B cell (primary cell): Measurements from ENCODE around the gene ASMT. TPM values are rescaled to one million over a fixed set of nuclear protein-coding genes. Genes with fewer than 3 reads are reported as not detected.

Experiments
- ATAC-seq: fragments of 200-7000 bp; cut with Tn5 transposase; one replicate; pipeline ENCODE4 v1.10.0; 2021; ENCODE audit warnings: low read depth, mild to moderate bottlenecking, moderate number of reproducible peaks, moderate library complexity
- CTCF ChIA-PET: fragments of 350-600 bp; sonication (Branson Sonifier 250); formaldehyde crosslinking; loops from one replicate; lab custom pipeline; 2021; ENCODE audit warnings: antibody characterized with exemption, inconsistent platforms; lab: Charles Lee
- POLR2A ChIA-PET: fragments of 350-600 bp; sonication (Branson Sonifier 250); formaldehyde crosslinking; loops from one replicate; lab custom pipeline; 2021; ENCODE audit warnings: antibody characterized with exemption; lab: Charles Lee
- DNase-seq: peaks from one replicate; pipeline ENCODE4 v3.0.0; 2013
- H2AFZ ChIP-seq: 2 replicates; pipeline ENCODE4 v1.6.1; 2012; ENCODE audit warnings: mild to moderate bottlenecking, low read depth, low read length; ENCODE audit not compliant: insufficient read depth, poor library complexity, severe bottlenecking
- H3K27ac ChIP-seq, 2 donors: 1 replicate in 1 of 2; 2 replicates in 1 of 2; pipeline ENCODE4 v1.5.1; 2012 to 2013; ENCODE audit warnings: low read length in 2 of 2, mild to moderate bottlenecking in 2 of 2, moderate library complexity in 1 of 2
- H3K27me3 ChIP-seq, 4 experiments: fragments of 200-600 bp in 1 of 4; sonication (generic) in 1 of 4; replicated peaks in 1 of 4; 1 replicate in 2 of 4; 2 replicates in 2 of 4; pipeline versions ENCODE4 v1.6.1 to v1.7.0; 2013 to 2016; ENCODE audit warnings: low read length in 3 of 4, mild to moderate bottlenecking in 2 of 4, mixed read lengths in 1 of 4, moderate library complexity in 1 of 4; ENCODE audit not compliant: insufficient read depth in 4 of 4, control insufficient read depth in 3 of 4; ENCODE audit errors: control extremely low read depth in 1 of 4
- H3K36me3 ChIP-seq, 2 experiments: replicated peaks in 1 of 2; 1 replicate in 1 of 2; 2 replicates in 1 of 2; pipeline versions ENCODE4 v1.6.1 to v1.7.1; 2013; ENCODE audit warnings: low read length in 1 of 2; ENCODE audit not compliant: insufficient read depth in 2 of 2, control insufficient read depth in 1 of 2; ENCODE audit errors: control extremely low read depth in 1 of 2, extremely low read depth in 1 of 2
- H3K4me1 ChIP-seq, 2 donors: fragments of 200-600 bp in 1 of 2; sonication (generic) in 1 of 2; 1 replicate in 1 of 2; 2 replicates in 1 of 2; pipeline versions ENCODE4 v1.5.1 to v1.6.1; 2013 to 2017; ENCODE audit warnings: low read length in 2 of 2; ENCODE audit not compliant: control insufficient read depth in 2 of 2, insufficient read depth in 2 of 2
- H3K4me2 ChIP-seq: replicated peaks from 2 replicates; pipeline ENCODE3; 2012; ENCODE audit warnings: mild to moderate bottlenecking, low read depth, low read length; ENCODE audit not compliant: poor library complexity, severe bottlenecking
- H3K4me3 ChIP-seq, 5 experiments: fragments of 200-600 bp in 1 of 5; sonication (generic) in 1 of 5; 1 replicate in 3 of 5; 2 replicates in 2 of 5; pipeline versions ENCODE4 v1.5.1 to v1.7.0; 2011 to 2016; ENCODE audit warnings: low read length in 4 of 5, mild to moderate bottlenecking in 4 of 5, low read depth in 2 of 5, control low read depth in 1 of 5, moderate library complexity in 1 of 5; ENCODE audit not compliant: insufficient read depth in 1 of 5; ENCODE audit errors: control extremely low read depth in 1 of 5, extremely low read depth in 1 of 5
- H3K79me2 ChIP-seq: fragments of 200-600 bp; sonication (generic); one replicate; pipeline ENCODE4 v1.6.0; 2016; ENCODE audit warnings: low read length; ENCODE audit not compliant: control insufficient read depth, insufficient read depth
- H3K9ac ChIP-seq: fragments of 200-600 bp; sonication (generic); 2 replicates; pipeline ENCODE4 v1.6.1; 2017; ENCODE audit warnings: mild to moderate bottlenecking, low read length, moderate library complexity
- H3K9me3 ChIP-seq, 3 donors: one replicate each; pipeline versions ENCODE4 v1.6.1 to v1.7.1; 2013; ENCODE audit warnings: low read length in 2 of 3; ENCODE audit not compliant: control insufficient read depth in 2 of 3, insufficient read depth in 1 of 3; ENCODE audit errors: control extremely low read depth in 1 of 3
- H4K20me1 ChIP-seq: 2 replicates; pipeline ENCODE4 v1.6.0; 2012; ENCODE audit warnings: mild to moderate bottlenecking, low read length; ENCODE audit not compliant: insufficient read depth, control insufficient read depth, poor library complexity, severe bottlenecking
- H3K27ac Mint-ChIP-seq: one replicate; pipeline ENCODE4 v1.8.0; 2021; ENCODE audit warnings: mixed read lengths
- H3K27me3 Mint-ChIP-seq: one replicate; pipeline ENCODE4 v1.8.0; 2021; ENCODE audit warnings: mixed read lengths
- H3K4me1 Mint-ChIP-seq: one replicate; pipeline ENCODE4 v1.8.0; 2021; ENCODE audit warnings: mixed read lengths
- H3K4me3 Mint-ChIP-seq: one replicate; pipeline ENCODE4 v1.8.0; 2021; ENCODE audit warnings: mixed read lengths
- H3K9me3 Mint-ChIP-seq: one replicate; pipeline ENCODE4 v1.8.0; 2022; ENCODE audit warnings: mixed read lengths; ENCODE audit not compliant: insufficient read depth
- CTCF ChIP-seq: fragments of 200-600 bp; IDR thresholded peaks from one replicate; pipeline ENCODE4 v1.8.0; 2022; ENCODE audit warnings: antibody characterized with exemption, mild to moderate bottlenecking
- EZH2 ChIP-seq: IDR thresholded peaks from 2 replicates; pipeline ENCODE4 v1.6.1; 2012; ENCODE audit warnings: borderline replicate concordance, low read depth, mild to moderate bottlenecking, moderate library complexity, low read length; ENCODE audit not compliant: insufficient read depth, poor library complexity, severe bottlenecking
- WGBS: methylation state at CpG from one replicate; pipeline ENCODE4 v1.1.5; 2013; ENCODE audit warnings: missing lambda C conversion rate; ENCODE audit not compliant: insufficient coverage; 5-methylcytosine and 5-hydroxymethylcytosine counted together
- intact Hi-C: fragments of 100-400 bp; cut with micrococcal nuclease; formaldehyde crosslinking; loops from one replicate; pipeline ENCODE4 v1.10.0; 2022
- polyA plus RNA-seq: library from polyadenylated mRNA; depleted of rRNA; stranded (reverse); fragments of >200 nt; gene quantifications from 2 replicates; pipeline ENCODE4 v1.2.3, GENCODE V29; 2012
- total RNA-seq, 2 donors: library from RNA; stranded (reverse); fragments of 120-200 nt in 1 of 2; gene quantifications; 1 replicate in 1 of 2; 2 replicates in 1 of 2; pipeline versions ENCODE4 v1.2.3 to v1.2.4, GENCODE V29; 2013 to 2022

ASMT gene
- total and polyA plus RNA-seq, 2 donors (not counting 1 experiment from before 2014, with no cell fraction given), result 0.63 TPM; not detected in 1

- POLR2A ChIA-PET, result no interaction called here
- Mint-ChIP-seq H3K4me3 (no peak overlapping the region), H3K27ac (no peak overlapping the region), H3K9me3 (no peaks in the 10 kb centered on the region), H3K4me1 (peaks cover 7% of the 10 kb centered on the region), H3K27me3 (no peaks in the 10 kb centered on the region)
- H3K79me2 ChIP-seq, result no peaks in the 10 kb centered on the region
- no peak for ATAC-seq
- H3K4me2 ChIP-seq, result no peak overlapping the region
- no peak for DNase-seq
- H3K9me3 ChIP-seq, result peaks cover 0 to 6% (median 0%) of the 10 kb centered on the region in 3 donors
- no peaks in the 10 kb centered on the region for H3K27me3 ChIP-seq
- H3K4me1 ChIP-seq, result peaks cover 0 to 8% of the 10 kb centered on the region in 2 donors
- TF ChIP-seq EZH2 (no peak), CTCF (no peak)
- intact Hi-C loops, result no loop called here
- no peak overlapping the region for H3K27ac ChIP-seq
- WGBS, result 85% methylated on average over 5 of the region's 6 CpGs
- CTCF ChIA-PET, result no interaction called here
- H2AFZ ChIP-seq, result no peak overlapping the region
- H3K4me3 ChIP-seq, result no peak overlapping the region
- peaks cover 1 to 30% of the 10 kb centered on the region in 2 experiments for H3K36me3 ChIP-seq
- no peaks in the 10 kb centered on the region for H4K20me1 ChIP-seq
- H3K9ac ChIP-seq, result no peak overlapping the region
Measured at GRCh38 chrX:1667566-1667965, 52.7 kb downstream of the ASMT start.

GRCh38 chrX:1673337-1673736, 58.5 kb downstream of the ASMT start:
- no peaks in the 10 kb centered on the region for H3K27me3 Mint-ChIP-seq
- no peaks in the 10 kb centered on the region for H4K20me1 ChIP-seq
- H3K27ac Mint-ChIP-seq, result no peak overlapping the region
- POLR2A ChIA-PET, result no interaction called here
- no peaks in the 10 kb centered on the region for H3K27me3 ChIP-seq
- TF ChIP-seq CTCF (peak; percentile 78), EZH2 (no peak)
- no peak overlapping the region for H3K27ac ChIP-seq
- 78% methylated on average over 7 of the region's 7 CpGs for WGBS
- no peaks in the 10 kb centered on the region for H3K4me1 ChIP-seq
- H3K9ac ChIP-seq, result no peak overlapping the region
- DNase-seq, result peak; percentile 62
- H3K9me3 Mint-ChIP-seq, result no peaks in the 10 kb centered on the region
- H3K79me2 ChIP-seq, result no peaks in the 10 kb centered on the region
- H3K4me3 Mint-ChIP-seq, result no peak overlapping the region
- CTCF ChIA-PET, result no interaction called here
- no peak for ATAC-seq
- no peak overlapping the region for H2AFZ ChIP-seq
- H3K4me1 Mint-ChIP-seq, result no peaks in the 10 kb centered on the region
- intact Hi-C loops, result no loop called here
- H3K36me3 ChIP-seq, result peaks cover 0 to 5% of the 10 kb centered on the region in 2 experiments
- H3K9me3 ChIP-seq, result no peaks in the 10 kb centered on the region
- no peak overlapping the region for H3K4me2 ChIP-seq
- no peak overlapping the region for H3K4me3 ChIP-seq
